HG03135 (cell line): ENCODE measurements around the gene TNFRSF1B.

Experiments
- ATAC-seq: cut with Tn5 transposase; IDR thresholded peaks from one replicate; pipeline ENCODE4 v1.9.1; 2021; ENCODE audit warnings: mild to moderate bottlenecking, moderate library complexity; ENCODE audit not compliant: unreplicated experiment

Gene TNFRSF1B

DNA sequence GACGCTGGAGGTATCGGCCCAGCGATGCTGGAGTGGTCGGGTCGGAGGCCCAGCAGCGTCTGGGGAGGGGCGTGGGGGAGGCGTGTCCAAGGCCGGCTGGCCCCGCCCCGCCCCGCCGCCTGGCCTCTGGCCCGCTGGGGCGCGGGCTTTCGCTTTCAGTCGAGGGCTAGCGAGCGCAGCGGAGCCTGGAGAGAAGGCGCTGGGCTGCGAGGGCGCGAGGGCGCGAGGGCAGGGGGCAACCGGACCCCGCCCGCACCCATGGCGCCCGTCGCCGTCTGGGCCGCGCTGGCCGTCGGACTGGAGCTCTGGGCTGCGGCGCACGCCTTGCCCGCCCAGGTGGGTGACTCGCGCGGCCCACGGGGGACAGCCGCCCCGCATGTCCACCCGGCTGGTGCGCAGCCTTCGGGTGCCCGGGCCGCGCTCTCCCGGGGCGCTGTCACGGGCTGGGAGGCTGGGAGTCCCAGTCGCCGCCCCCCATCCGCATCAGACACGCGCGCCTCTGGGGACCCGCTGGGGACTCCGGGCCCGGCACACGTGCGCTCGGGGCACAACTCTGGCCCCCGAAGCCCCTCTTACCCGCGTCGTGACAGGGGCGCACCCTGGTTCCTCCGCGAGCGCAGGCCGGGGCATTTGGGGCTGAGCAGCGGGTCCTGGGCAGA is at the start of gene TNFRSF1B:
TNFRSF1B (plus strand) TSS at position 158 of the 659 bp plus-strand sequence; CDS start at position 259, 101 bp downstream.
- ATAC-seq: no peak

DNA sequence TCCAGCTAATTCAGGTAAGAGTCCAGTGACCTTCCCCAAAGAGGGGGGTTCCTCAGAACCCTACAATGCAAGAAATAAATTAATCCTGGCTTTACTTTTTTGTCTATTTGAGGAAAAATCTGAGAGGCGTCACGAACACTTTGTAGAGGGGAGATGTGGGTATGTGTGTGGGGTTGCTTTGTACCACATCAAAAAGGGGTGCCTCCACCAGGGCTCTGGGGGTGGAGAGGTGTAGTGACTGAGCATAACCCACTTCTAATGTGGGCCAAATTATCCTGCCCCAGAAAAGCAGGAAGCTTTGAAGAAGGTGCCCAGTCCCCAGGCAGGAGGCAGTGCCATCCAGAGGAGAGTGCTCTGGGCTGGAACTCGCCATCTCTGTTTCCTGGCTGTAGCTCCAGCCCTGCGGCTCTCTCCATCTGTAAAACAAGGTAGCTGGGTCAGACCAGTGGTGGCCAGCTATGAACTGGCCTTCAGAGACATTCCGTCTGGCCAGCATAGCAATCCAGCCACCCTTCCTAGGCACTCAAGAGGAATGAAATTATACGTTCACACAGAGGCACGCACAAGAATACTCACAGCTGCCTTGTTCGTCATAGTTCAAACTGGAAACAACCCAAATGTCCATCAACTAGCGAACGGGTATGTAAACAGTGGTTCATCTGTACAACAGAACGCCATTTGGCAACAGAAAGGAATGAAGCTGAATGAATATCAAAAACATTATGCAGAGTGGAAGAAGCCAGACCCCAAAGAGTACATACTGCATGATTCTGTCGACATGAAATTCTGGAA is 45.4 kb upstream of the TNFRSF1B start:
- ATAC-seq: no peak

DNA sequence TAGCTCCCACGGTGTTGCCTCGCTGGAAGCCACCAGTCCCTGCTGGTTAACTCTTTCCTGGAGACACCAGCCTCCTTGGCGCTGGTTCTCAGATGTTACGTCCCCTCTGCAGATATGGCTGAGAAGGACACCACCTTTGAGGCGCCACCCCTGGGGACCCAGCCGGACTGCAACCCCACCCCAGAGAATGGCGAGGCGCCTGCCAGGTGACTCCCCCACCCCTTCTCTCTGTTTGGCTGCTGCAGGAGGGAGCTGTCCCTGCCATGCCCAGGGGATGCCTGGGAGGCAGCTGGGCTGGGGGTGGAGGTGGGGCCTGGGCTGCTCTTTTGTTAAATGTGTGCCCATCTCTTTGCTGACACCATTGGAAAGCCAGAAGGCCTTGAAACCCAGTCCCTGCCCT is 43.6 kb upstream of the TNFRSF1B start:
- no peak for ATAC-seq

DNA sequence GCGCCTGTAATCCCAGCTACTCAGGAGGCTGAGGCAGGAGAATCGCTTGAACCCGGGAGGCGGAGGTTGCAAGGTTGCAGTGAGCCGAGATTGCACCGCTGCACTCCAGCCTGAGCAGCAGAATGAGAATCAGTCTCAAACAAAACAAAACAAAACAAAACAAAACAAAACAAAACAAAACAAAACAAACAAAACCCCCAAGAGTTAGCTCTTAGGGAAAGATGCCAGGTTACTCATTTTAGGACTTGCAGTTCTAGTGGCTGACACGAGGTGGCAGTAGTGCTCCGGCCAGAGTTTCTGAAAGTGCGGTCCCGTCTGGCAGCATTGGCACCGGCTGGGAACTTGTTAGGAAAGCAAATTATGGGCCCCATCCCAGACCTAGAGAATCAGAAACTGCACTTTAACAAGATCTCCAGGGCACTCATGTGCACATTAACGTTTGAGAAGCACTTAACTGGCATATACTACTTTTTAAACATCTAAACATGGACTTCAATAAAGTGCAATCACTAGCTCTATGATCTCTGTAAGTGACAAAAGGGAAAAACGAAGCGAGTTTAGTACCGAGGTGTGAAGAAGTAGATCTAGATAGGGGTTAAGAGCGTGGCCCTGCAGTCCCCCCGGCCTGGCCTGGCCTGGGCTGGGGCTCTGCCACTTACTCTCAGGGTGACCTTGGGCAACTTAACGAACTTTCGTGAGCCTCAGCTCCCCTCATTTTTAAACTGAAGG is 41.9 kb upstream of the TNFRSF1B start:
- ATAC-seq: no peak

DNA sequence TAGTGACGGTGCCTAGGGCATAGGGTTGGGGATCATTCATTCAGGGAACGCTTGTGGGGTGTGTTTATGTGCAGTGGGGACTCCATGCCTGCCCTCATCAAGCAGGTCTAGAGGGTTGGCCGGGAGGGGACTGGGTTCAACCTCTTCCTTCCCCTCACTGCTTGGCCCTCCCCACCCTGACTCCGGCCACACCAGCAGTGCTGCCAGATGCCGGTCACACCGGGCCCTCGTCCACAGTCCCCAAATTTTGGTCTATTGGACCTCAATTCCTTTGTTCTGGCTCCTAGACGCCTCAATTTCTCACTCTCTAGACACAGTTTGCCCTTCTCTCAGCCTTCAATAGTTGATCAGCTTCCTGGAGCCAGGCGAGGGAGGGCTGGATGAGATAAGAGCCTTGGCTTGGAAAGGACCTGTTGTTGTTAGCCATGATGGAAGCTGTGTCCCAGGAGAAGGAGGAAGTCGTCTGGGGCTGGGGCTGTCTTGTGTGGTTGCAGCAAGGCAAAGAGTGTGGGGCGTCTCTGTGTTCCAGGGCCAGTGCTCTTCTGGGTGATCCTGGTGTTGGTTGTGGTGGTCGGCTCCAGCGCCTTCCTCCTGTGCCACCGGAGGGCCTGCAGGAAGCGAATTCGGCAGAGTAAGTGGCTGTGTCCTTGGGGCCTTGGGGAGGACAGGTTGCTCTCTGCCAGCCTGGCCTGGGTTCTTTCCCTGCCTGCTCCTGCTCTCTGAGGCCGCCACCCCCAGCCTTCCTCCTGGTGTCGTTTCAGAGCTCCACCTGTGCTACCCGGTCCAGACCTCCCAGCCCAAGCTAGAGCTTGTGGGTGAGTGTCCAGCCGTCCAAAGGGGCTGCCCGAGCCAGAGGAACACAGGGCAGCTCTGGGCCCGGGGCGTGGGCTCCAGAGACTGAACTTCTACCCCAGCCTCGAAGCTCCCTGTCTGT is 41.1 kb upstream of the TNFRSF1B start:
- no peak for ATAC-seq

DNA sequence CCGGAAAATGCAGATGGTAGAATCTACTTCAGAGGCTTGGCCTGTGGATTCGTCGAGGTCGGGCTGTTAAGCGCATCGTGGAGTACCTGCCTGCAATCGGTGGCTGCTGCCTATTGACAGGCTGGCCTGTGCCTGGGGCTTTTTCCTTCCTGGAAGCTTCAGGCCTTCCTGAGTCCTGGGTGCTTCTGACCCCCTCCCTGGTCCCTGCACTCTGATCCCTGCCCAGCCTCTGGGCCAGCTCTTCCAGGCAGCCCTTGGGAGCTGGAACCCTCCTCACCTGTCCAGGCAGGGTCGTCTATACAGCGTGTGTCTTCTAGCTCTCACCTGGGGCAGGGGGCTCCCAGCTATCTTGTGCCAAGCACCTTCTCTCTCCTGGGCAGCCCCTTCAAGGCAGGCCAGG is 40.0 kb upstream of the TNFRSF1B start:
- ATAC-seq: no peak

DNA sequence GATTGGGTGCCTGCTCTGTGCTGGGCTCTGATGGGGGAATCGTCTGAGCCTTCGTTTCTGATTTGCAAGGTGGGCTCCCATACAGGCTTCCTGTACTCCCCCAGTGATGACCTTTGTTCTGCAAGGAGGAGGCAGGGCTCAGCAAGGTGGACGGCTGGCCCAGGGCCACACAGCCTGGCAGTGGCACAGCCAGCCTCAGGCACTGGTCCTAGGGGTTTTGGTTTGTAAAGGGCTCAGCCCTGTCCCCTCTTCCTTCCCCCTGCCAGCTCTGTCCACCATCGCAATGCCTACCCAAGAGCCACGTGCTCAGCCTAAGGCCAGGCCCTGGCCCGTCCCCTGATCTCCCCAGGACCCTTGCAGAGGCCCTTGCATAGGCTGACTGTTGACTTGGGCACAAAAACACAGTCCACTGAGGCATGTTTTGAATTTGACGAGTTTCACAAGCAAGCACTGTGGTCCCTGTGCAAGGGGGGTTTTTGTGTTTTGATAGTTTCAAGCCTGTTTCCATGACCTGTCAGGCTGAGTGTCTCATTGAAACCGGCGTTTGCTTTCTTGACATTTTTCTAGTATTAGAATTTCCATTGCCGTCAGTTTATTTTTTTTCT is 39.5 kb upstream of the TNFRSF1B start:
- no peak for ATAC-seq

DNA sequence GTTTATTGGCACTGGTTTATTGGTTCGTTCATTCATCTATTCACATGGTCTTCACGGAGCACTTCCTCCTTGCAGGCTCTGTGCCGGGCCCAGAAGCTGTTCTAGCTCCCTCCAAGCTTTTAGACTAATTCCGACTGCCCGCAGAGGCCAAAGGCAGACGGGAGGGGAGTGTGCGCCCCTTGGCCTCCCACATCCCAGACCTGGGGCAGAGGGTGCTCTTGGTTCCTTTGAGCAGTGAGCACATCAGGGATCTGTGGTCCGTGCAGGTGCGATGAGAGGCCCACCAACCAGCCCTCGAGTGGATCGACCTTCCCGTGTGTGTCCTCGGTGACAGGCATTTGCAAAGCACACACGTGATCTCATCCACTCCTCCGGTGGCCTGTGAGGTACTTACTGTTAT is 38.7 kb upstream of the TNFRSF1B start:
- ATAC-seq: no peak

DNA sequence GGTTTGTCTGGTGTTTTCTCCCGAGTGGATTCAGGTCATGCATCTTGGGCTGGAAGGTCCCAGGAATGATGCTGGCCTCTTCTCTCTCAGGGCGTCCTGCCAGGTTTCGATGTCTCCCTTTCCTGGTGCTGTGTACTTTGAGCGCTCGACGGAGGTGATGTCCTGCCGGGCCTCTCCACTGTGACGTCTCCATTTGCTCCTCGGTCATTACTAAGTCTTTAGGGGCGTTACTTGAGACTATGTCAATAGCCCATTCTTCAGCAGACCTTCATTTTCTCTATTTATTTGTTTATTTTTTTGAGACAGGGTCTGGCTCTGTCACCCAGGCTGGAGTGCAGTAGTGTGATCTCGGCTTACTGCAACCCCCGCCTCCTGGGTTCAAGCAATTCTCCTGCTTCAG is 37.2 kb upstream of the TNFRSF1B start:
- no peak for ATAC-seq

DNA sequence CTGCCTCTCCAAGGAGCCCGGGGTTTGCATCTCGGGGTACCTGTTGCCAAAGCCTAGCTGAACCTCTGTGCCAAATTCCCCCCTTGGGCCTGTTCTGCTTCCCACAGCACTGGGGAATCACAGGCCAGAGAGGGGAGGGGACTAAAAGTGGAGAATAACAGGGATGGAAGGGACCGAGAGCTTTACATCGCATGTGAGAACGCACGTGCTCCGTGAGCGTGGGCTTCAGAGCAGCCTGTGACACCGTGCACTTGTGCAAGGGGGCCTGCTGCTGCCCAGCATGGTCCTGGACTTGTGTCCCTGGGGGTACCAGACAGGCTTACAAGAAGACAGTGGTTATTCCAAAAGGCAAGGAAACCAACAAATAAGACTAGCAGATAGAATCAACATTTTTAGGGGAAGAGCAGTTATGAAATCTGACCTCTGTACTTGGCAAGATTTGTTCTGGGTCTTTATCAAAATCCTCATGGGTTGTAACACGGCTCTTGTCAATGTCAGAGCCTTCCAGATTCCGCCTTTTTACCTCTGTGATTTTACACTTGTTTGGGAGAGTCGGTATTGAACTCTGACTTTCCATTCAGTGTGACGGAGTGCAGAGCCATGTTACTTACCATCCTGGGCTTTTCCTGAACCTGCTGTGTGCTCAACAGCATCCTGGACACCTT is 36.2 kb upstream of the TNFRSF1B start:
- no peak for ATAC-seq

DNA sequence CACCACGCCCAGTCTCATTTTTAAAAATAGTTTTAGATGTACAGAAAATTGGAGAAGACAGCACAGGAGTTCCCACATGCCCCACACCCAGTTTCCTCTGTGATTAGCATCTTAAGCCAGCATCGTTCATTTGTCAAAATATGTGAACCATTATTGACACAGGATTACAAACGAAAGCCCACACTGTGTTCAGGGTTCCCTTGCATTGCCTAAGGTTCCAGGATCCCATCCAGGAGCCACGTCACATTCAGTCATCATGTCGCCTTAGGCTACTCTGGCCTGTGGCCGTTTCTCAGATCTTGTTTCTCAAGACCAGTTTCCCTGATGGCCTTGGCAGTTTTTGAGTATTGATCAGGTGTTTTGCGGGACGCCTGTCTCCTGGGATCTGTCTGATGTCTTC is 34.7 kb upstream of the TNFRSF1B start:
- no peak for ATAC-seq

DNA sequence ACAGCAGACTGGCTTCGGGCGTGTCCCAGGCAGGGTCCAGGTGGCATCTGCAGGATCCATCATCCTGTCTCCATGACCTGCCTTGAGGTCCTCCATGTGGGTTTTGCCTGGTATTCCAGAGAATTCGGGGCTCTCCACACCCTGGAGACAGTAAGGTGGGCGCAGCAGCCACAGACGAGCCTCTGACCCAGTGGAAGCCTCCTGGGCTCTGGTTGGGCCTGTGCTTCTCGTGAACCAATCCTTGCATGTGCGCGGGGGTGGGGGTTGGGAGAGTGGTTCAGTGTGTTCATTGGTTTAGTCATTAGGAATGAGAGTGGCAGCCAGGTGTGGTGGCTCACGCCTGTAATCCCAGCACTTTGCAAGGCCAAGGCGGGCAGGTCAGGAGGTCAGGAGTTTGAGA is 32.1 kb upstream of the TNFRSF1B start:
- ATAC-seq: no peak

DNA sequence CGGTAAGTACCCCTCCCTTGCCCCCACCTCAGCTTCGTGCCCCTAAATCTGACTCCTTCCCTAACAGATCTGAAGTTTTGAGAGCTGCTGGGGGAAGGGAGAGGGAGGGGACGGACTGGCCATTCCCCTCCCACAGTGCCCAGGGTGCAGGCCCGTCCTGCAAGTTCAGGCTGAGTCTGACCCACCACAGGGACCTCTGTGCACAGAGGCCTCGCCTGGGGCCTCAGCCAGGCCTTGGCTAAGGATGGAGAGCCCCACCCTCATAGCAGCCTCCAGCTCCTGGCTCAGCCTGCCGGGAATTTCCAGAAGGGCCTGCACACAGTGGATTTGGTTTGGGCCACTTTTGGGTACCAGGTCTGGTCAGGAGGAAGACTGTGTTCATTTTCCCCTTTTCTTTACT is 31.2 kb upstream of the TNFRSF1B start:
- no peak for ATAC-seq

DNA sequence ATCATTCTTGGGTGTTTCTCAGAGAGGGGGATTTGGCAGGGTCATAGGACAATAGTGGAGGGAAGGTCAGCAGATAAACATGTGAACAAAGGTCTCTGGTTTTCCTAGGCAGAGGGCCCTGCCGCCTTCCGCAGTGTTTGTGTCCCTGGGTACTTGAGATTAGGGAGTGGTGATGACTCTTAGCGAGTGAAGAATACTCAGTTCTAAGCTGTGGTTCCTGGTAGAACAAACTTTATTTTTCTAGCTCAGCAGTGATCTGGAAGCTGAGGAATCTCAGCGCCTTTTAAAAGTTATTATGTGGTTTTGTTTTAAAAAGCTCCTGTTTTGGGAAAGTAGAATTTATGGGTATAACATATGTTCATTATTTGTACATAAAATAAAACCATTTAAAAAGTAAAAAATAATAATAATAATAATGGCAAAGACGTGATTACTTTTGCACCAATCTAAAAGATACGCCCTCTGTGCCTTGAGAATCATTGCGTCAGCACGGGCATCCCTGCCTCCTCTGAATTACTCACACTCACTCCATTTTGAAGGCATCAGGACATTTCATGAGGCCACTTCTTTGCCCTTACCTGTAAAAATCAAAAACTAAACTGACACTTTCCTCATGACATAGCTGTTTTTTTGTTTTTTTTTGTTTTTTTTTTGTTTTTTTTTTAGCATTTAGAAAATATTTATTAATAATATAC is 29.7 kb upstream of the TNFRSF1B start:
- no peak for ATAC-seq

DNA sequence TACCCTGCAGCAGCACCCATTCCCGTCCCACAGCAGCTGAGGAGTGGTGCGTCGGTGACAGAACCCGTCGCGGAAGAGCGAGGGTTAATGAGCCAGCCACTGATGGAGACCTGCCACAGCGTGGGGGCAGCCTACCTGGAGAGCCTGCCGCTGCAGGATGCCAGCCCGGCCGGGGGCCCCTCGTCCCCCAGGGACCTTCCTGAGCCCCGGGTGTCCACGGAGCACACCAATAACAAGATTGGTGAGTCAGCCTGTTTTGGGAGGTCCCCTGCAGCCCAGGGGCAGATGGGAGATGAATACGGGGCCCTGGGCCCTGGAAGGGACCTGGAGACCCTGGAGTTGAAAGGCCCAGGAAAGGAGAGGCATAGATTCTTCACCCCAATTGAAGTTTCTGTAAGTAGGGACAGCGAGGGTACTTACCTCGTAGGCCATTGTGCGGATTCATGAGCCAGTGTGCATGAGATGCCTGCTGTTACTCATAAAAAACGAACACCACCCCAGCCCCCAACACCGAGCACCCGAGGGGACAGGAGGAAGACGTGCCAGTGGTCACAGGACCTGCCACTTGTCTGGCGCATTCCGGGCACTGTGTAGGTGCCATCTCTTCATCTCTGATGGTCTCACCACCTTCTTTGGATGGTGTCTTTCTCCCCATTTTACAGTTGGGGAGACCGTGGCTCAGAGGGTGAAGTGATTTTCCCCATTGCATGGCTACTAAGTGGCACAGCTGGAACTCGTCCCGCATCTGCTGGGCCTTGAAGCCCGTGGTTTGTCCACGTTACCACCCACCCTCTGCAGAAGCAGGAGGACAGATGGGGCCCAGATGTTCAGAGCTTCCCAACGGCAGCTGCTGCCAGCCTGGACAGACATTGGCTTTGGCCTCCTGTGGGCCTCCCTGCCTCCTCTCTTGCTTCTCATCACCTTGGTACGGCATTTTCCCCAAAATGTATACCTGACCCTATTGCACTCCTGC is 28.3 kb upstream of the TNFRSF1B start:
- ATAC-seq: no peak

DNA sequence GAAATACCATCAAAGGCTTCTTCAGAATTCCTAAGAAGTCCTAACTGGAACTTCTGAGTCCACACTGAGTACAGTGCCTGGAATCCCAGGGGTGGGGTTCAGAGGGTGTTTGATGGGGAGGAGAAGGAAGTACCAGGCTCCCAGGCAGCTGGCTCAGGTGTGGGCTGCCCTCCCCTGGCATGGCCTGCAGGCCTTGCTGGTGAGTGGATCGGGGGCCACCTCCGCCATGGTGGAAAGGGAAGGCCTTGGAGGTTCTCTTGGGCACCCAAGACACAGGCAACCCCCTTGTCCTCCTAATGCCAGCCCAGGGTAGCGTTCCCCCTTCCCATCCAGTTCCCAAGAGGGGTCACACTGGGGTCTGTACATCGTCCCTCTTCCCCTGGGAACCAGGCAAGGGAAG is 26.8 kb upstream of the TNFRSF1B start:
- no peak for ATAC-seq

DNA sequence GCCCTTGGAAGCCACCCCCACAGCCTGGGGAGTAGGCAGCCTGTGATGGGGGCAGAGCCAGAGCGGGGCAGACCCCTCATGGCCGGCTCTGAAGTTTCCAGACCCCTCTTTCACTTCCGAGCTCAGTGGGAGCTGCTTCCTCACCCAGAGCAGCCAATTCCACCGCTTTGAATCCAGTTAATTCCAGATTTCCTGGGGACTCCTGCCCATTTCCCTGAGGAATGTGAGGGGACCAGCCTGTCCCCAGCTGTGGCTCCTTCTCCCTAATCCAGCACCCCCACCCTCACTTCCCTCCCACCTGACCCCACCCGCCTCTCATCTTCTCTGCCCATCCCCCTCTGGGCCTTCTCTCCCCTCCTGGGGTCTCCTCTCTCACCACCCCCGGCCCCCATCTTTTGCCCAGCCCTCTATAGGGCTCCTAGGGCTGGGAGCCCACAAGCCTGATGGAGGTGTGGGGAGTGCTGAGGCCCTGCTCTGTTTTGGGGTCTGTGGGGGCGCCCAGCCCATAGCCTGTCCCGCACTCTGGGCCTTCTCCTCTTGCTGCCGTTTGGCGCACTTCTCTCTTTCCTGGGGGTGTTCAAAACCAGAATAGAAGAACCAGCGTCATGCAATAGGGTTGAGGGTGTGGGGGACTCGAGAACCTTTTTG is 26.2 kb upstream of the TNFRSF1B start:
- no peak for ATAC-seq
